HL-60 (cell line): ENCODE measurements around the gene GNG10.

Source experiments
- POLR2AphosphoS5 ChIP-seq: IDR thresholded peaks from 2 replicates; pipeline ENCODE4 v1.6.1; 2012; ENCODE audit warnings: low read depth
- TF ChIP-seq, protein P1 (sequence below): IDR thresholded peaks from one replicate; pipeline ENCODE4 v1.5.1; 2011; ENCODE audit warnings: low read length, control low read depth, inconsistent platforms; ENCODE audit not compliant: insufficient read depth

DNA sequence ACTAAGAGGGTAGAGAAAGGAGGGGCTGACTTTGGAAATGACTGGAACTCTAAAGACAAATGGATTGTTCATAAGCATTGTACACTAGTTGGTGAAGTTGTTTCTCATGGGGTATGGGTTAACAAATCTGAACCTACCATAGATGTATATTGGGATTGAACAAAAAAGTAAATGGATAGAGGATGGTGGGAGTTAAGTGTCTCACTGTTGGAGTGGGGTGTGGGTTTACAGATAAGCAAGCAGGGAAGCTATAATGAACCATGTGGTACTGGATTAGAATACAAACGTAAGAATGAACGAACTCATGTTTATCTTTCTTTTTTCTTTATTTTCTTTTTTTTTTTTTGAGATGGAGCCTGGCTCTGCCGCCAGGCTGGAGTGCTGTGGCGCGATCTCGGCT is 17.8 kb downstream of the GNG10 start:
- TF ChIP-seq, protein P1, sequence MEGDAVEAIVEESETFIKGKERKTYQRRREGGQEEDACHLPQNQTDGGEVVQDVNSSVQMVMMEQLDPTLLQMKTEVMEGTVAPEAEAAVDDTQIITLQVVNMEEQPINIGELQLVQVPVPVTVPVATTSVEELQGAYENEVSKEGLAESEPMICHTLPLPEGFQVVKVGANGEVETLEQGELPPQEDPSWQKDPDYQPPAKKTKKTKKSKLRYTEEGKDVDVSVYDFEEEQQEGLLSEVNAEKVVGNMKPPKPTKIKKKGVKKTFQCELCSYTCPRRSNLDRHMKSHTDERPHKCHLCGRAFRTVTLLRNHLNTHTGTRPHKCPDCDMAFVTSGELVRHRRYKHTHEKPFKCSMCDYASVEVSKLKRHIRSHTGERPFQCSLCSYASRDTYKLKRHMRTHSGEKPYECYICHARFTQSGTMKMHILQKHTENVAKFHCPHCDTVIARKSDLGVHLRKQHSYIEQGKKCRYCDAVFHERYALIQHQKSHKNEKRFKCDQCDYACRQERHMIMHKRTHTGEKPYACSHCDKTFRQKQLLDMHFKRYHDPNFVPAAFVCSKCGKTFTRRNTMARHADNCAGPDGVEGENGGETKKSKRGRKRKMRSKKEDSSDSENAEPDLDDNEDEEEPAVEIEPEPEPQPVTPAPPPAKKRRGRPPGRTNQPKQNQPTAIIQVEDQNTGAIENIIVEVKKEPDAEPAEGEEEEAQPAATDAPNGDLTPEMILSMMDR = no peak
- no peak for TF ChIP-seq POLR2AphosphoS5
